ENCODE measurements around the gene RNF26.

Gene RNF26

DNA sequence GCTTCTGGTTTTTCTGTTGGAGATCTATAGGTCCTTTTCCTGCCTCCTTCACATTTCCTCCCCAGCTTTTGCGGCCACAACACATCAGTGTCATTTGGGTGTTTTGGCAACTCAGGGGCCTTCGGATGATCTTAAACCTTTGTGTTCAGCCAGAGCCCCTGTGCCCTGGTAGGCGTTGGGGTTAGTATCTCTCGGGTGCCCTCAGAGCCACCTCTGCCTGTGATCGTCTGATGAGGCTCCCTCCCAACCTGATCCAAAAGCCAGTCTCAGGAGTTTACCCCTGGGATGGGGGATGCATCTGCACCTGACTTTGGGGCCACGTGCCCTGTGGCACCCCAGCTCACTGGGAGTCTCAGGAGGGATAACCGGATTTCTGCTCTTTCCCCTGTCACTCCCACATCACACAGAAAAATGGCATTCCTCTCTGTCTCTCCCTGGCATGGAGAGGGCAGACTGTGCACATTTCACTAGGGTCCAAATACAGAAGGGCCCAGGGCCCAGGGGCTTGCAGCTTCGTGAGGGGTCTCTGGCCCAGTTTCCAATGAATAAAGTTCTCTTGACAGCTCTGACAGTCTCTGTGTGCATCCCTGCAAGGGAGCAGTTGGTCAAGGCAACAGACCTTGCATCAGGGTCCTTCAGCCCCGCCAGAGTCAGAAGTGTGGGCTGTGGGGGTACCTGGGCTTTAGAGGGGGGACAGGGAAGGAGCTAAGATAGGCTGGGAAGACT, 2.6 kb downstream of the RNF26 start:
- DNase-seq (ENCODE audit: low read depth) = no peak

DNA sequence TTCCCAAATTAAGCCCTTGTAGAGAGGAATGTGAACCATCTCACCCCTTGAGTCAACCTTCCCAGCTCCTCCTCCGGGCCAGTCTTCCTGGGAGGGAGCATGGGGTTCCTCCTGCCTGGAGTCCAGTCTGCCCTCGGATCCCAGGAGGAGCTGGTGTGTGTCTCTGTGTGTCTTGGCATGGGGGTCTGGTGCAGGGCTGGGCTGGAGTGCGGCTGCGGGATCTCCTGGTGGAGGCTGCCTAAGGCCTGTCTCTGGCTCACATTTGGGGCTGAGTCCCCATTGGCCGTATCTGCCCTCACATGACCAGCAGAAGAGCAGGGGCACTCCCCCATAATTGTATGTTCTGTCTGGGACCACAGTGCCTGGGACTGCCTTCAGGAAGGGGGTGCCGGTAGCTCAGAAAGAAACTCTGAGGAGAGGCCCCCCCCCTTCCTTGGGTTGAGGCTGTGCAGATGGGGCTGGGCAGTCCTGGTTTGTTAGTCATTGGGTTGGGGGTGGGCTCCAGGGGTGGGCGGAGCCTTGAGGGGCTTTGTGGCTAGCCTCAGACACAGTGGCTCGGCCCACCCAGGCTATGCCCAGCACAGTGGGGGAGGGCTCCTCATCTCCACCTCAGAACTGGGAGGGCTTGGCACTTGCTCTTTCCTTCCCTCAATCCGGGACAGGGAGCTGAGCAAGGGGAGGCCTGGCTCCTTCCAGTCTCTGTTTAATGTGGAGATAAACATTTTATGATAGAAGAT, 3.4 kb downstream of the RNF26 start:
- no peak for DNase-seq (ENCODE audit: low read depth)

DNA sequence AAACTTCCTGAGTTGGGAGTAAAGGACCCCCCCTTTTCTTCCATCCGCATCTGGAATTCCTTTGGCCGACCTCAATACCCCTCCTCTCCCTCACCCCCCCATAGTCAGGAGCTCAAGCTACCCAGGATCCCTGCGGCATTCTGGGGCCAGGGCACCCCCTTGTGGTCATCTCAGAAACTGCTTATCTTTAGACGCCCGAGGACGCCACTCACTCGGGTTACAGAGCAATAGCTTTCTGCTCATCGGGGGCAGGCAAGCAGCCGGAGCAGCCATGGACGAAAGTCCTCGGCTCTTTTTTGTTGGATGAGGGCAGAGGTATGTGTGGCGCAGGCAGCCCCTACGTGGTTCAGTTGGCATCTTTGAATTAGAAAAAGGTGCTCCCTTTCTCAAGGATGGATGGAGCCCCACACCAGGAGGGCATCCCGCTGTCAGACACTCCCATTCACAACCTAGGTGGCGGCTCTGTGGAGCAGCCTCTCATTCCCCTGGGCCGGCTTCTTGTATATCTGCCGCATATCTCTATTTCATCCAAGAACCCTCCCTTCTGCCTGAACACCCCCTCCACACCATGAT, 4.1 kb downstream of the RNF26 start:
- DNase-seq (ENCODE audit: low read depth) = no peak

DNA sequence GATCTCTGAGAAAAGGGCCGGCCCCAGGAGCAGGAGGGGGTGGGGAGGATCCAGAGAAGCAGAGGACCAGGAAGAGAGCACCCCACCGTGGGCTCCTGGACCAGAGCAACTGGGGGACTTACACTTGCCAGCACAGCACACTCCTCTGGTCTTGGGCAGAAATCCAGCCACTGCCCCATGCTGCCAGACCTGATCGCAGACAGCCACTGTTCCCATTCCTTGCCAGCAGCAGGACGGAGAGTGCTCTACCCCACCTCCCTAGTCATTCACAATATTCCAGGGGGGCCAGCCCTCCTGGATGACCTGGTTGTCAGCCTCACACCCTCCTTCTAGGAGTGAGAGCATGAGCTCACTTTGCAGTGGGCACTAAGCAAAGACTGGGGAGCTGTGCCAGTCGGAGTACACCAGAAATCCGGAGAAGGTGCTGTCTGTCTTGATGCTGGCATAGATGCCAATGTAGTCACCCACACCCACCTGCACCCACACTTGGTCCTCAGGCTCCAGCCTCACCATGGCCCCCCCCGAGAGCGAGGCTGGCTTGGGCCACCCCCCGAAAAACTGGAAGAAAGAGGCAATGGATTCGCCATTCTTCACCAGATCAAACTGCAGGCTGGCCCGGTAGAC, 4.8 kb downstream of the RNF26 start:
- DNase-seq (ENCODE audit: low read depth) = no peak

DNA sequence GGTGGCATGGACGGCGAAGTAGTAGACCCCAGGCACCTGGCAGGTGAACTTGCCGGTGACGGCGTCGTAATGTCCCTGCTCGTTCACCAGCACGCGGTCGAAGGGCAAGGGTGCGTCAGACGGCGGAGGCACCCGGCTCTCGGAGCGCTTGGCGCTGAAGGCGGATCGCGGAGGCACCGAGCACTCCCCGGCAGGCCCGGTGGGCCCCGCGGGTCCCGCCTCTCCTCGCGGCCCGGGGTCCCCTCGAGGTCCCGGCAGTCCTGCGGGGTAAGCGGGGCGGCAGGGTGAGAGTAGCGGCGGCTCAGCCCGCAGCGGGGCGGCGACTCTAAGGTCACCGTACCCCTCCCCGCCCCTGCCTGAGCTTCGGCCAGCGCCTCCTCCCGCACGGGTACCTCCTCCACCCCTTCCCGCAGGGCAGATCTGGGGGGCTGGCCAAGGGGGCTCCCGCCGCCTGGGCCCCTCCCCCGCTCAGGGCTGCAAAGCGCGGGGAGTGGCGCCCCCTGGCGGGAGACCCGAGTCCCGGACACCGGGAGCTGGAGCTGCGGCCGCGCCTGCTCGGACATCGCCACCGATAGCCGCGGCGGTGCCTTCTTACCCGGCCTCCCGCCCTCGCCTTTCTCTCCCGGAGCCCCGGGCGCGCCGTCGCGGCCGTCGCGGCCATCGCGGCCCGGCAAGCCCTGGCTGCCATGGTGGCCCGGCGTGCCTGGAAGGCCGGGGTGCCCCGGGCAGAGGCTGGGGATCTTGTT, 5.4 kb downstream of the RNF26 start:
- DNase-seq (ENCODE audit: low read depth) = no peak

DNA sequence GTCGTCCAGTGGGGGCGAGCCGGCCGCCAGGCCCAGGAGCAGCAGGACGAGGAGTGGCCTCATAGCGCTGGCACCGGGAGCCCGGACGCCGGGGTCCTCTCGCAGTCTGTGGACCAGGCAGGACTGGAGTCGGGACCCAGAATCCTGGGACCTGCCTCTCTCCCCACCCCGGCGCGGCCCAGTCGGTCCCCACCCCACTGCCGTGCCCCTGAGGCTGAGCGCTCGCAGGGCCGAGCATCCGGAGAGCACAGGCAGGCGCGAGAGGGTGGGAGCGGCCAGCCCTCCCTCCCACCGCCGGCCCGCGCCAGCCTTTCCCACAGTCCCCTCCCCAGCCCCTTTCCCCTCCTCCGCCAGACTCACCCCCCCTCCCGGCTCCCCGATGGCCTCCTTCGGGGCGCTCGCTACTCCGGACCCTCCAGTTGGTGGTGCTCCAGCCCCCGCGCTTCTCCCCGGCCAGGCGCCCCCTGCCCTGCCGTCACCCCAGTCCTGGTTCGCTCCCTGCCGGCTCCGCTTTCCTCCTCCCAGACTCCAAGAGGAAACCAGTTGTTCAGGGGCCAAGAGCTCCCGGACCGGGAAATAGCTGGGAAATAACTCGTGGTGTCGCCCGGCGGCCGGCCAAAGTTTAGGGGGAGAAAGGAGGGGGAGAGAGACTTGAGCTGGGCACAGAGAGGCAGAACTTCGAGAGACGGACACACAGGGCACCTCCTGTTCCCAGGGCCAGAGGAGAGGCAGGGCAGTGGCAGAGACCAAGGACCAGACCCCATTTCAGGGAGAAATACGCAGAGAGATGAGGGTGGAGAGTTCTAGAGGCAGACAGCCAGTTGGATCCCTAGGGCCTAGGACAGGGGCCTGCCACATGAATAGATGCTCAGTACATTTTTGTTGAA, 6.3 kb downstream of the RNF26 start, which contains the start of gene C1QTNF5:
Gene C1QTNF5, minus strand, starts transcription at position 549 of the 887 bp plus-strand sequence. Its CDS starts 486 bp downstream, at position 63.
- DNase-seq (ENCODE audit: low read depth) = no peak

DNA sequence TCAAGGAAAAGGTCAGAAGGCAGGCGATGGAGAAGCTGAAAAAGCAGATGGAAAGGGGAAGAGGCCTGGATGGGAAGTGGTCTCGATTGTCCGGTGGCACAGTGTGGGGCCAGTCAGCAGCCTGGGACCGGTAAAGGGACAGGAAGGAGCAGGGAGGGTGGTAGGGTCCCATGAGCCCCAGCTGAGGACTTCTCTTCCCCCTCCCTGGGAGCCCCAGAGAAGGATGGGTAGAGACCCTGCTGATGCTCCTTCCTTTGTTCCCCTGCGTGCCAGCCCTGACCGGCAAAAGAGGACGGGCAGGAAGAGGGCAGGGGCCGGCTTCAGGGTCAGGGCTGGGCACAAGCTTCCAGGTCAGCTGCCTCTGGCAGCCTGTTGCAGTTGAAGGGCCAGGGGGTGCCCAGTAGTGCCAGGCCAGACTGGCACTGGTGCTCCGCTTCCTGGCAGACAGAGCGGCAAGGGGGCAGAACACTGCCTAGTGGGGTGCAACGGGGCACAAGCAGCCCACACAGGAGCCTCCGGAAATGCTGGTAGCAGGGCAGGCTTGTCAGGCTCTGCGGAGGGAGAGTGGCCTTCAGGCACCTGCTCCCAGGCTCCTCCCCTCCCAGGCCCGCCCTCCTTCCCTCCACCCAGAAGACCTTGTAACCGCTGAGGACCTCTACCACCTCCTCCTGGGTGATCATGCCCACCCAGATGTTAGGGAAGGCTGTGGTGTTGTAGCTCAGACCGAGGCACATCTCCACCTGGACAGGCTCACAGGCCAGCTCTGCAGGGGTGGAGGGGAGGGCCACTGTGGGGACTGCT, 7.1 kb downstream of the RNF26 start:
- DNase-seq (ENCODE audit: low read depth) = no peak

DNA sequence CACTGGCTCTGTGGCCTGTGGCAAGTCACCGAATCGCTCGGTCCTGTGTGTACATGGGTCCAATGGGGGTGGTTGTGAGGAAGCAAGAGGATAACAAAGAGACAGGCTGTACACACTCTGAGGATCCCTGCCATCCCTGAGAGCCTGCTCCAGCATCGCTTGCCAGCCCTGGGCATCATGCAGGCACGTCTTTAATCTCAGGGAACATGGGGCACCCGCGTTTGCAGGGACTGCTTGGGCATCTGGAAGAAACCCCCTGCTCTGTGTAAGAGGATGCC, 7.6 kb downstream of the RNF26 start:
- no peak for DNase-seq (ENCODE audit: low read depth)

DNA sequence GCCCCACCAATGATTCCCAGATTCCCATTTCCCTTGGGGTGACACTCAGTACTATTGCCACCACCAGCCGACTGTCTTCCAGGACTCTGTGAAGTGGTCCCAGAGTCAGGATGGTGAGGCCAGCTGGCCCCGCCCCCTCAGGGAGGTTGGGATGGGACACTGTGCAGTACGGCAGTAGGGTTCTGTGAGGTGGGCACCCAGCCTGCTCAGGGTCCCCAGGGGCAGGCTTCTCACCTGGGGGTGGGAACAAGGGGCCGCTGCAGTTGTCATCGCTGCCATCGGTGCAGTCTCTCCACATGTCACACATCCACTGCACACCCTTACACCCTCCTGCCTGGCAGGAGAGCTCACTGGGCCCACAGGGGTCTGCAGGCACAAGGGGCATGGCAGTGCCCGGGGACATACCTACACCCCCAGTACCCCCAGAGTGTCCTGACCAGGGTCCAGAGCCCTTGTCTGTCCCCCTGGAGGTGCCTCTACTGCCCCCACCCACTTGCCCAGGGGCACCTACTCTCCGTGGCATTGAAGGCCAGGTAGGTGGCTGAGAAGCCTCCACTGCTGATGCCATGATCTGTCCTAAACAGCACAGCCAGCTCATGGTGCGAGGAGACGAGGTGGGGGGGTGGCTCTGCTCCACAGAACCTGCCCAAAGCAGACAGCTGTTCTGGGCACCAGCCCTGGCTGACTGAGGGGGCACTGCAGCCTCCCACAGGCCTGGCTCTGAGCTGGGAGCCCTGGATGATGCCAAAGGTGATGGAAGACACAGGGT, 8.2 kb downstream of the RNF26 start:
- DNase-seq (ENCODE audit: low read depth) = no peak

DNA sequence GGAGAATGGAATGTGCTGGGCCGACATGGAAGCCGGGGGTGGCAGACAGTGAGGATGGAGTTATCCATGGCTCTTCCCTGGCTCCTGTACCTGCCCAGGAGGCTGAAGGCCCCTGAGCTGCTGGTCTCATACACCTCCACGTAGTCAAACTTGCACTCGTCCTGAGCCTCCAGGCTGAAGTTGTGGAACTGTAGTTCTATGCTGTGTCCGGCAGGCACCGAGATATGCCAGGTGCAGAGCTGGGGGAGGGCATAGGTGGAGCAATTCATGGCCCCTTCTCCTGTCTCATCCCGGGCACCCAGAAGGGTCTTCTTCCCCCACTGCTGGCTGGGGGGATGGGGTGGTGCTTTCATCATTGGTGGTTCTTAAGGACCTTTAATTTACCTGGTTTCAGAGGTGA, 9.4 kb downstream of the RNF26 start:
- no peak for DNase-seq (ENCODE audit: low read depth)

DNA sequence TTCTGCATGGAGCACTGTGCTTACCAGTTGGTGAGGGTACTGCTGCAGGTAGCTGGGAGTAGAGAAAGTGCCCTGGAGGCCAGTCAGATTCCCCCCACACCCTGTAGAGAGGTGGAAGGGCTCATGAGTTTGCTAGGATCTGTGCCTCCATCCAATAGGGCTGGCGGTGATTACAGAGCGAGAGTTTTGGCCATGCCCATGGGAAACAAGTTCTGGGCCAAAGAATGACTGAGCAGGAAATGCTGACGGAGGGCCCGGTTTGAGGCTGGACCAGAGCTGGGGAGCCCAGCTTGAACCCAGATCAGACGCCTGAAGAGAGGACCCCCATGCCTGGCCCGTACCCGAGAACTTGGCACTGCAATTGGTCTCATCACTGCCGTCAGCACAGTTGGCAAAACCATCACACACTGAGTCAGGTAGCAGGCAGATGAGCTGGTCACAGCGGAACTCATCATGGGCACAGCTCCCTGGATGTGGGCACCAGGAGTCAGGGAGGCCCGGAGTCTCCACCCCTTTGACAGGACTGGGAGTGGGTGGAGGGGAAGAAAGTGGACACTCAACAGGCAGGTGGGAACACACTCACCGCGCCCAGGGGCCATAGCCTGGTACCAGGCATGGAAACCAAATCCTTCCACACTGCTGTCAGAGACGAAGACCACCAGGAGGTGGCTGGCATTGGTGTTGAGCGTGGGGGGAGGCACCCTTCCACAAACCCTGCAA, 10.1 kb downstream of the RNF26 start:
- DNase-seq (ENCODE audit: low read depth) = no peak

DNA sequence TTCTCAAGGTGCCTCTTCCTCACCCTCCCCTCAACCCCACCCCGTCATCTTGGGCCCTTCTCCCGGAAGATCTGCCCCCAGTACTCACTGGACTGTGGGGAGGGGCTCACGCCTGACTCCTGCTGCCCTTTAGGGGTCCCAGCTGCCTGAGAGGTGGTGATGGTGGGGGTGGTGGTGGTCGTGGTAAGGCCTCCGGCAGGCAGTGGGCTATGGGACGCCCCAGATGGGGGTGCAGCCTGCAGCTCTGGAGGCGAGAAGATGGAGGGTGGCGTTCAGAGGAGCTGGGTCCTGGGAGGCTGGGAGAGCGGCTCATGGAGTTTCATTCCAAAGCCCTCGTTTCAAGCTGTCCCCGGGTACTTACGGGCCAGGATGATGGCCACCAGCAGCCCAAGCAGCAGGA, 11.4 kb downstream of the RNF26 start:
- DNase-seq (ENCODE audit: low read depth) = no peak

DNA sequence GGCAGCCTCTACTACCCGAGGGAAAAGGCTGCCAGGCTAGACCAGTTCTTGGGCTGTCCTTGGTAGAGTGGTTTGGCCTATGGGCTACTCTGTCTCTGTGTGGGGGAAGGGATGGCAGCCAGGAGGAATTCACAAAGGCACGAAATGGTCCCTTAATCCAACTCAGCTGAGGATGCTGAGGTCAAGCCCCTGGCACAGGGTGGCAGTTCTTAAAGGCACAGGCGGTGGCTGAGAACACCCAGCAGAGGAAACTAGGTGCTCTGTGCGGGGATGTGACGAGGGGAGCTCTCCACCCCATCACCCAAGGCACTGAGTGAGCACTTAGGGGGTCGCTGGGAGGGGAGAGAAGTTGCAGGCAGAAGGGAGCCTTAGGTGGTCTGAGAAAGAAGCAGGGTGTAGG, 12.3 kb downstream of the RNF26 start, which contains the start of gene MFRP:
Gene MFRP, minus strand, starts transcription at position 101 of the 400 bp plus-strand sequence. CDS start 192 bp downstream, outside the sequence.
- DNase-seq (ENCODE audit: low read depth) = no peak

DNA sequence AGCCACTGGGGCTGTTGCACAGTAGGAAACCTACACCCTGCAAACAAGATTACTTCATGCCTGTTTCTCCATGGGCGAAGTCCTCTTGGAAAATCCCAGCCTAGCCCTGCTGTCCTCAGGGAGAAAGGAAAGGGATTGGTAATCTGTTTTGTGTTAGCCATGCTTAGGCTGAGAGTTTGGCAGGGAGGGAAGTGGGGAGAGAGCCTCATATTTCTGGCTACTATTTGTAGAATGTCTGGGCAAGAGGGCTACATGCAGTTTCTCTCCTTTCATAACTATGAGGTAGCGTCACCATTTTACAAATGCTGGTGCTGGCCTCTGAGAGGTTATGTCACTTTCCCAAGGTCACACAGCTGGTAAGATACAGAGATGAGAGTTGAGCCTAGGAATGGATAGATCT, 12.9 kb downstream of the RNF26 start:
- no peak for DNase-seq (ENCODE audit: low read depth)

DNA sequence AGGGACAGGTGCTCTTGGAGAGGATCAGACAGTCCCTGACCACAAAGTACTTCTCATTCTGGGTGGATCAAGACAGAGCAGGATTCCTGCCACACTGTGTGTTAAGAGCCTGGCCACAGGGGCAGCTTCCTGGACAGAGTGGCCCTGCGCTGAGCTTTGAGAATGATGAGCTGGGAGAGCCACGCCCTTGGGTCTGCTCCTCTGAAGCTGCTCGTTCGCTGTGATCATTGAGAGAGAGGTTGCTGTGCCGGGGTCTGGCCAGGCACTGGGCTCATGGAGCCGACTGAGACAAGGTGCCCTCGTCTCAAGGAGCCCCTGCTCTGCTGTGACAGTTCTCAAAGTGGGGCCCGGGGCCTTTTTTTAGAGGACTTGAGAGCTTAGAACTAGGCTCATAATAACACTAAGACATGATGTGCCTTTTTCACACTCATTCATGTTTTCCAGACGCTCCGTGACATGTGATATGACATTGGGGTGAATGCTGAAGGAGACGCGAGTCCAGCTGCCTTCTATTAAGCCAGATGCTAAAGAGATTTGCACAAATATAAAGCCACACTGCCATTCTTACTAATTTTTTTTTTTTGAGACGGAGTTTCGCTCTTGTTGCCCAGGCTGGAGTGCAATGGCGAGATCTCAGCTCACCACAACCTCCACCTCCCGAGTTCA, 13.7 kb downstream of the RNF26 start:
- no peak for DNase-seq (ENCODE audit: low read depth)

DNA sequence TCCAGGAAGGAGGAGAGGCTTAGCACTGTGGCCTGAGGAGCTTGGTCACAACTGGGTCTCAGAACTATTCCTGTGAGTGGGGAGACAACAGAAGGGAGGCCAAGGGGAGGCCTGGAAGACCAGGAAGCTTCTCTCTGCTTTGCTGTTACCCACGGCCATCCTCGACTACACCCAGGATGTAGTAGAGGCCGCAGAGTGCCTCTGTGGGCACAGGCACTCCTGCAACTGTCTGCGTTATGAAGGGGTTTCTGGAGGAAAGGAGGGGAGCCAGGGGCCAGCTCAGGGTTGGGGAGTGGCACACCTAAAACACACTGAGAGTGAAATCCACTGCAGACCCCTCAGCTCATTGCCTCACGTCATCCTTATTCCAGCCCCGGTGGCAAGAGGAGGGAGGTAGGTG, 16.0 kb downstream of the RNF26 start:
- DNase-seq (ENCODE audit: low read depth) = no peak

DNA sequence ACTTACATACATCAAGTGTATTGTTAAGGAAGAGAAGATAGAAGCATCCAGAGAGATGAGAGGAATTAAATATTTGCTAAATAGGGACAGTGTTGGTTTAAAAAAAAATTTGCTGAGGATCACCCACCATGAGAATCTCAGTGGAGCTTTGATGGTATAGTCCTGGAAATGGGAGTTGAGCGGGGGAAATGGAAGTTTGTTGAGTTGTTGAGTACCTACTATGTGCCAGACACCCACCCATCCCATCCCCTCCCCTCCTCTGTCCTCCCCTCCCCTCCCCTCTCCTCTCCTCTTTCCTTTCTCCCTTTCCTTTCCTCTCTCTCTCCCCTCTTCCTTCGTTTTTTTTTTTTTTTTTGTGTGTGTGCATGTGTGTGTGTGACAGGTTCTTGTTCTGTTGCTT, 16.9 kb downstream of the RNF26 start:
- no peak for DNase-seq (ENCODE audit: low read depth)

DNA sequence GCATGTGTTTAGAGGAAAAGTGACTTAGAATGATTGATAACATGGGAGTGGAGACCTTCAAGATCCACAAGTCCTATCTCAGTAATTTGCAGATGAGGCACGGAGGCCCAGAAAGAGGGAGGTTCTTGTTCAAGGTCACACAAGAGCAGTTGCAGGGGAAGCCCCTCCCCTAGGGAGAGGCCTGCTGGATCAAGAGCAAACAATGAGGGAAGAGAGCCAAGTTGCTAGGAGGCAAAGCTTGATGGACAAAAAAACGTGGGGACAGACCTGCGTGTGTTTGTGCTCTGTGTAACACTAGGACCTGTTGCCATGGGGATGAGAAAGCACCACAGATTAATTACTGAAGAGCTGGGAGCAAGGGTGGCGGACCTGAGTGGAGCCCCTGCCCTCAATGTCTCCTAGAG, 18.5 kb downstream of the RNF26 start:
- no peak for DNase-seq (ENCODE audit: low read depth)

Measured in stimulated activated CD8-positive, alpha-beta memory T cell treated with anti-CD3 and anti-CD28 coated beads, Interleukin-15, amount 100 ng/mL, for 1 hour (primary cell).